Measurements from ENCODE around the gene SEPSECS.

SEPSECS gene

DNA sequence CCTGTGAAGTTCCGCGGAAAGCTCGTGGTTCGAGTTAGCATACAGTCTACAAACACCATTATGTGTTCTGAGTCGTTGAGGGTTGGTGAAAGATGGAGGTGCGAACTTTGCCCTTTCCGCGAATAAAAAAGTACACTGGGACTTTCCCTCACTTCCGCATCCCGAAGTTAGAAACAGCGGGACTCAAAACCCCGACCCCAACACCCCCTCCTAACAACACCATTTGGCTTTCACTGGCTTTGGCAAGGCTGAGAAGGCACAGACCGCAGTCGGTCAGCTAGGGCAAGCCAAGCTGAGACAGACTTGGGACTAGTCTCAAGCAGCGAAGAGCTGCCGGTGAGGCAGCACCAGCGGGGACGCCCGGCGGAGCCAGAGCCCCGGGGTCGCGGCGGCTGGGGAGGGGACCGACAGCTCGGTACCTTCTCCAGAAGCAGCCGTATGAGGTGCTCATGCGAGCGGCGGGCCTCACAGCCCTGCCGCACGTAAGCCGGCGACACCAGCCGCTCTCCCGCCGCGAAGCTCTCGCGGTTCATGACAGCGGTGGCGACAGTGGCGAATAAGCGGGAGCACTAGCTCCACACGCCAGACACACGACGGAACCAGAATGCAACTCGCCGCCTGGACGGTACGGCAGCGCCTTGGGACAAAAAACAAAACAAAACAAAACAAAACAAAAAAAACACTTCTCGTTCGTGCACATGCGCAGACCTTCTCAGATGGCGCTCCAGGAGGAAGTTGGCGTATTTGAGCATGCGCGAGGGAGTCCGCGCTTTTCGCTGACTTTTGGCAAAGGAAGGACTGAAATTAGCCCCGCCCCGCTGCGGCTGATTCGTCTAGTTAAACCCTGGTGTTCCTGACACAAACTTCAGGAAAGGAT lies at the start of gene SEPSECS:
Gene SEPSECS, minus strand, starts transcription at position 613 of the 877 bp plus-strand sequence. Its CDS starts 80 bp downstream, at position 533.
- intact Hi-C loops (cut with DNase I) = loop anchor here (1.0 to 5.0 kb wide), 3 partner anchors 72 to 178 kb away; partner anchors contain the start of genes PI4K2B and ZCCHC4

DNA sequence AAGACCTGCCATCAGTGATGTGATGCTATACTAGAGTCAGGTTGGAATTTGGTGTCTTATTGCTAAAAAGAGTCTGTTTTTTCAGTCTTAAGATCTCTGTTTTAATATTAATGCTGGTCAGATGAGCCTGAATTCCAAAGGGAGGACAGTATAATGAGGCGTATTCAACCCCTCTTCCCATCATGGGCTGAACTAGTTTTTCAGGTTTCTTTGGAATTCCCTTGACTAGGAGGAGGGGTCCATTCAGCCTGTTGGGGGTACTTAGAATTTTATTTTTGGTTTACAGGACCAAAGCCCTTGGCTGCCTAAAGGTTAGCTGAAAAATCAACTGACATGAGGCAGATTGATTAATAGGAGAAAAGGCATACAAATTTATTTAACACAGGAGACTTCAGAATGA lies 49.5 kb upstream of the SEPSECS start:
- DNase-seq = no peak
- intact Hi-C loops (cut with DNase I) = no loop called here

More for the DNA sequence above, at the start of gene SEPSECS:
- peak; percentile 86 to 98 (median 92) for DNase-seq

DNA sequence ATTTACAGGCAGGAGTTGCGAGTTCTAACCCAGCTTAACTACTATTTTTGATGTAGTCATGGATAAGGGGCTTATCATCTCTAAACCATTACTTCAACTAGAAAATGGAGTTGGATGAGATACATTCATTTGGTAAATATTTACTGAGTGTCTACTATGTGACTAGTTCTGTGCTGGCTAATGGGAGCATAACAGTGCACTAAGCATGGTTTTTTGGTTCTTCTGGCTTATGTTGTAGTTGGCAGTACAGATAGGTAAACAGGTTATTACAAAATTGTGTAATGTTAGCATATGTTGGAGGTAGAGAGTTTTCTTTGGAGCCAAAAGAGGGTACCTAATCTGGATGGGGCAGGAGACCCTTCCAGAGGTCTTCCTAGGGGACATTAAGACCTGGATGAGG lies 47.7 kb upstream of the SEPSECS start:
- intact Hi-C loops (cut with DNase I) = no loop called here

DNA sequence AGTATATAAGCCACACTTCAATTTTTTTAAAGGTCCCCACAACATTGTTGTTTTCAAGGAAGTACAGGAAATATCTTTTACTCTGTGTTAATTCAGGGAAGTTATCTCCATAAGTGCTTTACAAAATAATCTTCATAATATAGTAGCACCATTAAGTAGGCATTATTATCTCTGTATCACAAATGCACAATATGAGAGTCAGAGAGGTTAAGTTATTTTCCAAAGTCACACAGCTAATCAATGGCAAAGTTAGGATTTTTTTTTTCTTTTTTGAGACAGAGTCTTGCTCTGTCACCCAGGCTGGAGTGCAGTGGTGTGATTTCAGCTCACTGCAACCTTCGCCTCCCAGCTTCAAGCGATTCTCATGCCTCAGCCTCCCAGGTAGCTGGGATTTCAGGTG lies 38.5 kb upstream of the SEPSECS start:
- no peak for DNase-seq
- intact Hi-C loops (cut with DNase I) = no loop called here

More for the DNA sequence above, 47.7 kb upstream of the SEPSECS start:
- DNase-seq = no peak

DNA sequence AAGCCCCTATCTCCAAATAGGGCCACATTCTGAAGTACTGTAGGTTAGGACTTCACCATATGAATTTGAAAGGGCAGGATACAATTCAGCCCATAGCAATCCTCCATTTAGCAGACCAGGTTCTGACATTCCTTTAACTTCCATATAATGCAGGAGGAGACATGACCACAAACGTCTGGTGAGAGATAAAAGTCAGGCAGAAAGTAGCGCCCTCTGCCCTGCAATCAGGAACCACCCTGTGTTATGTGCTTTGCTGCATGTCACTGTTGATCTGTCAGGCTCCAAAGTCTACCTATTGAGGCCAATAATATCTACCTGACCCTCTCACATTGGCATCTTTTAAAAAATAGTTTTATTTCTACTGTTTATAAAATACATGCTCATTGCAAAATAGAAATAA lies 30.2 kb upstream of the SEPSECS start:
- DNase-seq = no peak

DNA sequence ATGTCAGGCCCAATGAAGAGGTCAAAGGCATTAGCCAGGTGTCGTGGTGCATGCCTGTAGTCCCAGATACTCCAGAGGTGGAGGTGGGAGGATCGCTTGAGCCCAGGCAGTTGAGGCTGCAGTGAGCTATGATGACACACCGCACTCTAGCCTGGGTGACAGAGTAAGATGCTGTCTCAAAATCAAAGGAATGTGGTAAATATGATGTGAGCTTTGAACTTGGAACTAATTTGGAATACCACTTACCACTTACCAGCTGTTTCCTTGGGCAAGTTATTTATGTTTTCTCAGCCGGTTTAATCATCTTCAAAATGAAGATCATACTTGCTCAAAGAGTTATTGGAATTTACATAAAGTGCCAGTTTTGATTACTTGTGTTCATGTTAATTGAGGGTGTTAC lies 23.8 kb upstream of the SEPSECS start:
- intact Hi-C loops (cut with DNase I) = no loop called here
- DNase-seq = no peak

More for the DNA sequence above, 30.2 kb upstream of the SEPSECS start:
- intact Hi-C loops (cut with DNase I) = no loop called here

DNA sequence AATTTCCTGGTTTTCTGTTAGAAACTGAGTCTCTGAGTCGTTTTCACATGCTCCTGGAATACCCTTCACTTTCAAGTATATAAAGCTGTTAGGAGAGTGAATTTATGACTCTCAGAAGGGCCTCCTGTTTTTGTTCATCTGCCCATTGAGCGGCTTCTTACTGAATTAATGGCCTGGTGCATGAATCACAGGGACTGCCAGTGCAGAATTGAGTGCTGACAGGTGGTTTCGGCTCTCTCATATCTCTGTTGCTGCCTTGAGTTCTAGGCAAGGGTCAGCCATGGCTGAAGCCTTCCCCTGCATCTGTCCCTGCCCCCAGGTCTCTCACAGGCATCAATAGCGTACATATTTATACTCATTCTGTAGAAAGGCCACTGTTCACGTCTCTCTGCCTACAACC lies 22.7 kb upstream of the SEPSECS start:
- no peak for DNase-seq
- intact Hi-C loops (cut with DNase I) = no loop called here

DNA sequence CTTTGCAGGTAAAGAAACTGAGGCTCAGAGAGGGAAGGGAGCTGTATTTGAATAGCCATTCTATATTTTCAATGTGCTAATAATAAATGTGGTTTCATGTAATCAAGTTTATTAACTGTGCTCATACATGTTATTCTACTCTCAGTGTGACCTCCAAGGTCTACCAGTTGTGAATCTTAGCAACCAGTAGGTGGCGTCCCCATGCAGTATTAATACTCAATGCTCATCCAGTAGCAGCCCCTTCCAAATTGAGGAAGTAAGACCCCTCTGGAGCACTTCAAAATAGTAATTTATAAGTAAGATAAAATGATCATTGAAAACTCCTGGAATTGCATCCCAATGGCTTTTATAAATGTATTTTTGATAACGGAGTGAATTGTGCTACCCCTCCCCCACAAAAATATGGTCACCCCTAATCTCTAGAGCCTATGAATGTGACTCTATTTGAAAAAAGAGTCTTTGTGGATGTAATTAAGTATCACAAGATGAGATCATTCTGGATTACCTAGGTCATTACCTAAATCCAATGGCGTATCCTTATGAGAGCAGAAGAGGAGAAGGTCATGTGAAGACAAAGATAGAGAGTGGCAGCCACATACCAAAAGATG lies 20.4 kb upstream of the SEPSECS start:
- DNase-seq = no peak
- intact Hi-C loops (cut with DNase I) = no loop called here

DNA sequence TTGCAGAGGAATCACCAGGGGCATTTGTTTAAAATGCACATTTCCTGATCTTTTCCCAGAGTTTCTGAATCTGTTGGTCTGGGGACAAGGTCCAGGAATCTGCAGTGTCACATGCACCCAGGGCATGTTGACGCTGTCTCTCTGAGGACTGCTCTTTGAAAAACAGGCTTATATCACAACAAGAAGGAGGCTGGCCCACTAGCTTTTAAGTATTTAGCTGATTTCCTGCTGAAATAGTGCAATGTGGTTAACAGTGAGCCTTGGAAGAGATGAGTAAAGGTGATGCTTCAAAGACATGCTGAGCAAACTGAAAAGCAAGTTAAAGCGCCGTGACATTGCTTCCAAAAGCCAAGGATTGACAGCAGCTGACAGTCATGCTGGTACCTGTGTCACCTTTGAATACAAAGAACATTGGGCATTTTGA lies 18.6 kb upstream of the SEPSECS start:
- intact Hi-C loops (cut with DNase I) = loop anchor here (10.0 kb wide), 1 partner anchor 186 kb away; no protein-coding TSS in a partner anchor
- no peak for DNase-seq

DNA sequence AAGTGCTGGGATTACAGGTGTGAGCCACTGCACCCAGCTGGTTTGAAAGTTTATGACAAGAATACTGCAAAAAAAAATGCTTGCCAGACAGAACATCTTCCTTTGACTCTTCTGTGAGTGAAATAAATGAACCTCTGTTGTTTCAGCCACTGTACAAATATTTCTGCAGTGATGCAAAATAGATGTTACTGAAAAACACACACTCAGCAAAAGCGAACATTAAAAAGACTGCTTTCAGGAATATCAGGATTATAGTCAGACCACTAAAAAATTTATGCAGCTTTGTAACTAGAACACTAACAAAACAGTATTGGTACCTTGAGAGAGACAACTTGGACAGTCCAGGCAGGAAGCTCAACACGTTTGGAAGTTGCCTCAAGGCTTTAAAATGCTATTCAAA lies 16.9 kb upstream of the SEPSECS start:
- intact Hi-C loops (cut with DNase I) = loop anchor here (10.0 kb wide), 1 partner anchor 188 kb away; no protein-coding TSS in a partner anchor

DNA sequence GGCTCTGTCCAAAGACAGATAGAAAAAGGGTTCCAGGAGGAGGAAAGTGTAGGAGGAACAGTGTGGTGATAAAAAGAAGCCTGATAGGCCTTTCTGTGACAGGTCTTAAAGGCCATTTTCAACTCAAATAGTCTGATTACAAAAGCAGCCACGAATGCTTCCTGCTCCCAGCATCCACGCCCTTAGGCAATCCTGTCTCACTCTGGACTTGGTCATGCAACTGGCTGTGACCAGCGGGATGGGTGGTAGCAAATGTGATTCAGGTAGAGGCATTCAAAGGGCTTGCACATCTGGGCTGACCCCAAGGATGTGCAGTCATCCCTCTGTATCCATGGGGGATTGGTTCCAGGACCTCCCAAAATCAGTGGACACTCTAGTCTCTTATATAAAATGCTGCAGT lies 14.4 kb upstream of the SEPSECS start:
- intact Hi-C loops (cut with DNase I) = loop anchor here (10.0 kb wide), 1 partner anchor 190 kb away; no protein-coding TSS in a partner anchor
- no peak for DNase-seq

More for the DNA sequence above, 16.9 kb upstream of the SEPSECS start:
- DNase-seq = no peak

DNA sequence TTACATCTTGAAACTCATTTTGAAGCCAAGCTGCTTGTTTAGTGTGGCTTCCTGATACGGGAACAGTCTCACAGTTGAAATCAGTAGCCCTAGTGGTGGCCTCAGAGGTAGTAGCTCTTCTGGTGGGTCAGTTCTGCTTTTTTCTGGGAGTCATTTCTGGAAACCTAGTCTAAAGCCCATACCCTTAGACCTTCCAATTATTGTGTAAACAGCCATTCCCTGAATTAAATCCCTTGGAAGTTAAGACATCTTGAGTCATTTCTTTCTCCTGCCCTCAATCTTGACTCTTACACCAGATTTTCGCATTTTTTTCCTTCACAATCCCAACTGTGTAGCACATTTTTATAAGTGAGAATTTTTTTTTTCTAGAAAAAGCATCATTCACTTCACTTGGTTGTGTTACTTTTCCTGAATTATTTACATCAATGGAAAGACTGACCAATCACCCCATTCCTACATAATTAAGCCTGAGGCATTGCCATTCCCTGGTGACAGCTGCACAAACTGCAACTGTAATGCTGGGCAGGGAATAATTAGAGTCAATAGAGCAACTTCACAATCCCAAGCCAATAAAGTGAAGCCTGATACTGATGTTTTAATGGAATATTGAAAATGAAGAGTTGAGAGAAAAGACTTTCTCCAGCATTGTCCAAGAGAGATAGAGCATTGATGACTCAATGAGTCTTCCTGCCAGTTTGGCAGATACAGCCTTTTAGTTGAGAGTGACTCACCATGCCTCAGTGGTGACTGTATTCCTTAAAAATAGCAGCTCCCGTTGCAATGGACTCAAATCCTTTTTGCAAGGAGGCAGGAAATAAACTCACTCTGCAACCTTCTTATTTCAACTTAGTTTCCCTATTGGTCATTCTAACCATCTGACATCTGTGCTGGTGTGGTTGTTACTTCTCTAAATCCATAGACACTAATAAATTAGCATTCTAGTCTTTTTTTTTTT lies 13.0 kb upstream of the SEPSECS start:
- DNase-seq = peak in 2 of 10 donors; percentile 10 to 15
- intact Hi-C loops (cut with DNase I) = loop anchor here (10.0 kb wide), 1 partner anchor 192 kb away; no protein-coding TSS in a partner anchor

DNA sequence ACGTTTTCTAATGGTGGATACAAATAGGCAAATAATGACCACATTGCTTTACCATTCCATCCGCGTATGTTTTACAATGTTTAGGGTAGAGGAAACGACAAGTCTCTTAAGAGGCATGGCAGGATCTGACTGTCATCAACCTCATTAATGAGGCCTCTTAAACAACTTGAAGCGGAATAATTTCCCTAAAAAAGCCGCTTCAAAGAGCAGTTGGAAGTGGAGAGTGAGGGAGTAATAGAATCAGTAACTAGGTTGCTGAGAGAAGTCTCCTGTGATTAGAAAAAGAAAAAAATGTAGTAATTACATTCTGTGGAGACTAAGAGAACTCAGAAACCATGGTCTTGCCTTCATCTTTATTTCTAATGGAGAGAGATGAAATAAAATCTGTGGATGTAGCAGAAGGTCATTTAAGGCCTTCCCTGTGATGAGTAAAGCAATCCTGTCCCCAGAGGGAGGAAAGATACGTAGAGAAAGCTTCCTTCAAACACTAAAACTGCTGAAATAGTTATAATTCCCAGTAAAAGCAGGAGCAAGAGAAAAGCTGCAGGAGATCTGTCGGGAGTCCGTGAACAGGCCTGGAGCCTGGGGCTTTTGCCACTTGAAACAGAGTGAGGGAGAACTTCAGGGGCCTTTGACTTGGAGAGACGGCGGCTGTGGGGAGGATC lies 11.1 kb upstream of the SEPSECS start:
- intact Hi-C loops (cut with DNase I) = loop anchor here (10.0 kb wide), 1 partner anchor 193 kb away; no protein-coding TSS in a partner anchor
- DNase-seq = no peak

DNA sequence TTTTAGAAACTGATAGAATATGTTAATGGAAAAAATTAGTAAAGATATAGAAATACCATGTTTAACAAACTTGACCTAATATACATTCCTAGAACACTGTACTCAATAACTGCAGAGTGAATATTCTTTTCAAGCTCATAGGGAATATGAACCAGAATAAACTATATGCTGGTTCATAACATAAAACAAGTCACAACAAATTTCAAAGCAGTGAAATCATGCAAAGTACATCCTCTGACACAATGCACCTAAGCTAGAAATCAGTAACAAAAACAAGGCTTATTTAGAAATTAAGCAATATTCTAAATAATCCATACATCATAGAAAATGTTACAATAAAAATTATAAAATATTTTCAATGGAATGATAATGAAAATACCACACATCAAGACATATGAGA lies 9.2 kb upstream of the SEPSECS start:
- no peak for DNase-seq
- intact Hi-C loops (cut with DNase I) = no loop called here

DNA sequence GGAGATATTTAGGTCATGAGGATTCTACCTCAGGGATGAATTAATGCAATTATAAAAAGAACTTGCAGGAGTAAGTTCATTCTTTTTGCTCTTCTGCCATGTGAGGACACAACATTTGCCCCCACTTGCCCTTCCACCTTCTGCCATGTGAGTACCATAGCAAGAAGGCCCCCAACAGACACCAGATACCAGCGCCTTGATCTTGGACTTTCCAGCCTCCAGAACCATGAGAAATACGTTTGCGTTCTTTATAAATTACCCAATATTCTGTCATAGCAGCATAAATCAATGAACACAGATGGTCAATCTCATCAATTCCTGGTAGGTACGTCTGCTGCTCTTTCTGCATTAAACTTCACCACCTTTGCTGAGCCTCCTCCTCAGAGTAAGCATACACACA lies 5.7 kb upstream of the SEPSECS start:
- DNase-seq = no peak
- intact Hi-C loops (cut with DNase I) = no loop called here

DNA sequence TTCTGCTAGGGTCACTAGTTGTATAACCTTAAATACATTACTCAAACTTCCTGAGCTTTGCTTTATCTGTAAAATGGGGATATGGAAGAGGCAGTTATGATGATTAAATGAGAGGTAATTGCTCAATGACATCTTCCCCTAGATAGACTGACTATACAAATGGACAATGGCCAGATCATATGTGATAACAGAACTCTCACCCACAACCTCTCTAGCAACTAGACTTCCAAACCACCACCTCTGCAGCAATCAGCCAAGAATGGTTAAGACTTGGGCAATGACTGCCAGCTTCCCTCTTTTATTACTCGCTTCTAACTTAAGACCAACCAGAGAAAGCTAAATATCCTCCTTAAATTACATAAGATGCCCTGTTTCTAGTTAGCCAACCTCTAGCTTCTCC lies 2.9 kb upstream of the SEPSECS start:
- intact Hi-C loops (cut with DNase I) = loop anchor here (5.0 kb wide), 2 partner anchors 69 to 181 kb away; partner anchors contain the start of gene PI4K2B

DNA sequence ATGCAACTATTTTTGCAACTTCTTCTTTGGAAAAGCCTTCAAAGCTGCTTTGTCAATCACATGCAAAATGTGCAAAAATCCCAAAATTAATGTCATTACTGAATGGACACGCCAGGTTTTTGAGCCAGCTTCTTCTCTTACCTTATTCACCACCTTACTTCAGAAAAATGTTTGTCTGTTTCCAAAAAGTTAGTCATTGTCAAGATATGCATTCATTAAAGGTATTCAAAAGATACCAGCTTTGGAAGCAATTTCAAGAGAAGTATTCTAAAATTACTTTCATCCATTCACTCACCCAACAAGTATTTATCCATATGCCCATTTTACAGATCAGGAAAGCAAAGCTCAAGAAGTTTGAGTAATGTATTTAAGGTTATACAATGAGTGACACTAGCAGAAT lies 2.3 kb upstream of the SEPSECS start:
- intact Hi-C loops (cut with DNase I) = loop anchor here (5.0 kb wide), 2 partner anchors 70 to 180 kb away; partner anchors contain the start of gene PI4K2B
- no peak for DNase-seq

More for the DNA sequence above, 2.9 kb upstream of the SEPSECS start:
- no peak for DNase-seq

DNA sequence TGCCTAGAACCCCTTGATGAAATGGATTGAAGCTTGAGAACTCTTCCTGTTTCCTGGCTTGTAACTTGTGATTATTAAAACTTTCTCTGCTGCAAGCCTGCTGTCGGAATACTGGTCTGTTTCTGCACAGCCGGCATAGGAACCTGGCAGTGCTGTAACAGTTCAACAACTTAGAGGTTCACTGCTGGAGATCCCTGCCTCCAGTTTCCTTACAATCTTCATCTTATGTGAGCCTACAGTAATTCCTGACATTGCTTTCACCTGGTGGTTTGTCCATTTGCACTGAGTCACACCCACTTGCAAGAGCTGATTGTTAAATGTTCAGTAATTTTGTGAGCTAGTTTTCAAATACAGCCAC lies 1.3 kb upstream of the SEPSECS start:
- DNase-seq = no peak

More for the DNA sequence above, 1.3 kb upstream of the SEPSECS start:
- intact Hi-C loops (cut with DNase I) = loop anchor here (5.0 kb wide), 2 partner anchors 71 to 179 kb away; partner anchors contain the start of gene PI4K2B

Data from posterior cingulate gyrus (tissue), 11 donors.